Activated CD4-positive, alpha-beta T cell treated with anti-CD3 and anti-CD28 coated beads, Interleukin-10, Interleukin-2, amounts not matched to agents 100 ng/mL and 50 ng/mL, durations not matched to agents 16 hours and 8 hours (primary cell): ENCODE results near the gene SCFD2.

Source experiments
- DNase-seq: peaks from one replicate; pipeline ENCODE4 v3.0.0-alpha.2; 2020

The SCFD2 gene

DNA sequence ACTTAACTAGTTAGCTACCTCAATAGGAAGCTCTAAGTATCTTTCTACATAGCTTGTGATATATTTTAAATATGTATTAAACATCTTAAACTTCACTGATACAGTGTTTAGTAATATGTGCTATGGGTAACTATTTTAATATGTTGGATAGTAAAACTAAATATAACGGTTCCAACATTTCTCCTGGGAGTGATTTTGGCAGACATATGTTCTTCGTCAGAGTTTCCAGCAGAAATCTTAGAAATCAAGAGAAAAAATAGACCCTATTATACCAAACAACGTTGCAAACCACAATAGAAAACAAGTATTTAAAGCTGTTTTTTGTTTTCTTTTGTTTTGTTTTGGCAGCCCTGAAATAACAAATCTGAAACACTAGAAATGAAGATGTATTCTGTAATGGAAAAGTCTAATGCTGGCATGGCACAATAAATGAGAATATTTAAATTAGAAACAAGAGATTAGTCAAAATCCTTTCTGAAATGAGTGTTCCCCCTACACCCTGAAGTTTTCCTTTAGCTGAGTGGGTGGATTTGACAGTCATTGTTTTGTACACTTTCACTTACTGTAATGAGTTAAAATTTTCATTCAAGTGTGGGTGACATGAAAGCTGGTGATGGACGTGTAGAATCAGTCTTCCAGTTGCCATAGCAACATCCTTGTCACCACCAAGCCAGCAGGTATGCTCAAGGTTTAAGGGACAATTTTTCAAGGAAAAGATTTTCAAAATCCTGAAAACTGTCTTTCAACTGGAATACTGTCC lies 233.5 kb downstream of the SCFD2 start:
- DNase-seq = peak; percentile 75

DNA sequence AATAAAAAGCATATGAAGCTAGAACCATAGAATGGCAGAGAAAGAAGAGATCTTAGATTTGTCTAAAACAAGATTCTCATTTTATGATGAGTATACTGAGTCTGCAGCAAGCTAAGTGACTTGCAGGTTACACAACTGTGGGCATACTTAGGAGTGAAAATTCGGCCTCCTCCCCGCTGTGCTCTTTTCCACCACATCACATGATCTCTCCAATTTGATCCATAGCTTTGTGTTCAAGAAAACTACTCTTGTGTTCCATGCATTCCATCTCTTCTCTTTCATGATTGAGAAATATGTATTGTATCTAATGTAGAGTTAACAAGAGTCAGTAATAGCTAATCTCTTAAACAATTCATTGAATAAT lies 234.3 kb downstream of the SCFD2 start:
- no peak for DNase-seq

DNA sequence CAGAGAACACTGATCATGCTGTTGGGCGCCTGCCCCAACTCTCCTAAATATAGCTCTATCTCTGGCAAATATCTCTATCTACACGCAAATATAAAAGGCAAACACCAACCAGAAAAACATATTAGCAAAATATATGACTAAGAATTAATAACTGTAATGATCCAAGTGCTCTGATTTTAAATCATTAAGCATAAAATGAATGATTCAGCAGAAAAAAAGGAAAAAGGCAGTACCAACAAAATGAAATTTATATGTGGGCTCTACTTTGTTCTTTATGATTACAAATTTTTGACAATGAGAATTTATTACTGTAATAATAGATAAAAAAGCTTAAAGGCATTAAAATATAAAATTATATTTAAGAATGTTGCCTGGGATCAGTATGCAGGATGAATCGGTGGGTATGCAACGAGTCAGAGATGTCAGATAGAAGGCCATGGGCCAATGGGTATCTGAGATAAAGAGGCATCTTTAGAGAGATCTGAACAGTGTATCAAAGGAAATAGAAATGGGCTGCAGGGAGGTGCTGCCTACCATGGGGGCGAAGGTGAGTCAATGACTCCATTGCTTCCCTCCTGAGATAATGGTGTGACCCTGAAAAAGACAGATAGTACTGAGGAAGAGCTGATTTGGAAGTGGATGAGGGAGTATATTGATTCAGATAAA lies 234.8 kb downstream of the SCFD2 start:
- no peak for DNase-seq

DNA sequence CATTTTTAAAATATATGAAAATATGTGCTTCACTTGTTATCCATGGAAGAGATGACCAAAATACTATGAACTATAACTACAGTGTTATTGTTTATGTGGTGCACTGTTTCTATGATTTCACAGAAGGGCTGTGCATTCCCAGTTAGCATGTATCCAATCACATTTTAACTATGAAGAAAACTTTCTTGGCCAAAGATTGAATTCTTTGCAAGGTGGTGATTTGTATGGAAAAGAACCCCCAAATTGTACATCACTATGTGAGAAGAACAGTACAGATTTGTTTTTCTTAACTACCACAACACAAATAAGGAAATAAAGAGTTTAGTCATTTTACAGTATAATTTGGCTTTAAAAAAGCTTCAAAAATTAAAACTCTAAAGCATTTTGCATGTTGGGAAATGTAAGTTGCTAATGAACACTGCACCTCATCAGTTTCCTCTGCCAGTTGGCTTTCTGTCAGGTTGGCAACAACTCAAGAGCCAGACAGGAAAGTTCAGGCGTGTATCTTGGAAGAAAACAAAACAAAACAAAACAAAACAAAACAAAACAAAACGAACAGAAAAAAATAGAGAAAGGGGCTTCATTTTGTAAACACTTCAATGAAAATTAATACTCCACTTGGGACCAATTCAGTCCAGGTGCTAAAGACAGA lies 237.0 kb downstream of the SCFD2 start:
- no peak for DNase-seq

DNA sequence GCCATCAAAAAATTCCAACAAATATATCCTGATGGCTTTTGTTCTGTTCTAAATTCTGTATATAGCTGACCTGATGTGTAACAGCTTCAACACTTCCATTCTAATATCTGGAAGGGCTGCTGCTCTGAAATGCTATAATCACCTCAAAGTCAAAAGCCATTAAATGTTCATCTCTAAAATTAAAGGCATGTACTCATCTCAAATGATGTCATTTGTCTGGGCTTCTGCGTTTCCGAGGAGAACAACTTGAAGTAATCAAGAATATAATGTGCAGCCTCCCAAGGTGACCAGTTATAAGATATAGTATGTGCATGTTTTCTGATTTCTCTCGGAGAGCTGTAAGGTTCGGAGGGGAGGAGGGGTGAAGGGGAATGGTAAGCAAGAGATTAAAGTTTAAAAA lies 237.6 kb downstream of the SCFD2 start:
- DNase-seq = no peak

DNA sequence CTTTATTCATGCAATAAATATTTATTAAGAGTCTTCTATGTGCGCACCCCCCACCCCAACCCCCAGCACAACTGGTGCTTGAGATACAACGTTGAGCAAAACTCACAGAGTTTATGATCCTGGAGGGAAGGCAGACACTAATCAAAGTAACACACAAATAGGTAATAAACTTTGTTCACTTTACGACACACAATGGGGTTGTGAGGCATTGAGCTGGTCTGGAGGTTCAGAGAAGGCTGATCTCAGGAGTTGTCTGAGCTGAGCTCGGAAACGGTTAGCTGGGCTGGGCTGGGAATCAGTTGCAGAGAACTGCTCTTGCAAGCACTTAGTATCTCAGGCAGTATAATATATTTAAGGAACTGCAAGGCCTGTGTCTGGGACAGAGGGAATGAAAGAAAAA lies 238.5 kb downstream of the SCFD2 start:
- DNase-seq = no peak

DNA sequence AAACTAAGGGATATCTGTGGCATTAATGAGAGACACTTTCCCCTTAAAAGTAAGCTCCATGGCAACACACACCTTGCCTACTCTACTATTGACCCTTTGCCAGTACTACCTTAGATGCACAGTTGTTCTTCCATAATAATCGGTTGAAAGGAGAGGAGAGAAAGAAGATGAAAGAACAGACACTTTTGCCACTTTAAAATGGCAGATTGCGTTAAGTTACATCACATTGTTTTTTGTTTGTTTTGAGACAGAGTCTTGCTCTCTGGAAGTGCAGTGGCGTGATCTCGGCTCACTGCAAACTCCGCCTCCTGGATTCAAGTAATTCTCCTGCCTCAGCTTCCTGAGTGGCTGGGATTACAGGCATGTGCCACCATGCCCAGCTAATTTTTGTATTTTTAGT lies 239.8 kb downstream of the SCFD2 start:
- DNase-seq = no peak

DNA sequence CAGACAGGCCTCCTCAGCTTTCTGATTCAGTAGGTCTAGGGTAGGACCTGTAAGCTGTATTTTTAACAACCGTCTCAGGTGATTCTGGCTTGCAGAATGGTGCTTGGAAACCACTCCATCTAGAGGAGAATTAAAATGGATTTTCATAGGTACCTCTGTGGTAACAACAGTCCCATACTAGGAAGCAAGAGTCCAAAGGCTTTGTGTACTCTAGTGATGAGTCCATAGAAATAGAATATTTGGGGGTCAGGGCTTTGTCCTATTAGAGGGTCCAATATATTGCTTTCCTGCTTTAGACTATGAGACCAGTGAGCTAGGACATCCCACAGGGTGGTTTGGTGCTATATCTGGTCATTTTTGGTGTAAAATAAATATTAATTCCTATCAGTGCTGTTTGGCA lies 242.0 kb downstream of the SCFD2 start:
- no peak for DNase-seq

DNA sequence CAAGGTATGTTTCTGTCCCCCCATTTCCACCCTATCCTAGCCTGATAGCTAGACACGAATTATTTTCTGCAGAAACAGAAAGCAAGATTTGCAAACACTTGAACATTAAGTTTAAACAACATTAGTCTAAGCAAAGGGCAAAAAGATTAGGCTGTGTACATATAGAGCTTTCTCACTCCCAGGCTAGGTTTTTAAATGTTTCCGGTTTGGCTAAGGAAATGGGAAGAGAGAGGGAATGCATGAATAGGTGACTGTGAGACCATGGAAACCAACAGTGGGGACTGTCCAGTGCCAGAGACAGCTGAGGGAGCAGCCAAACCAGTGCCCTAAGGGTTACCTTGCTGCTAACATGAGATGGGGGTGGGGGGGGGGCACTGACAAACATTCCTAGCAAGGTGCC lies 242.7 kb downstream of the SCFD2 start:
- no peak for DNase-seq

DNA sequence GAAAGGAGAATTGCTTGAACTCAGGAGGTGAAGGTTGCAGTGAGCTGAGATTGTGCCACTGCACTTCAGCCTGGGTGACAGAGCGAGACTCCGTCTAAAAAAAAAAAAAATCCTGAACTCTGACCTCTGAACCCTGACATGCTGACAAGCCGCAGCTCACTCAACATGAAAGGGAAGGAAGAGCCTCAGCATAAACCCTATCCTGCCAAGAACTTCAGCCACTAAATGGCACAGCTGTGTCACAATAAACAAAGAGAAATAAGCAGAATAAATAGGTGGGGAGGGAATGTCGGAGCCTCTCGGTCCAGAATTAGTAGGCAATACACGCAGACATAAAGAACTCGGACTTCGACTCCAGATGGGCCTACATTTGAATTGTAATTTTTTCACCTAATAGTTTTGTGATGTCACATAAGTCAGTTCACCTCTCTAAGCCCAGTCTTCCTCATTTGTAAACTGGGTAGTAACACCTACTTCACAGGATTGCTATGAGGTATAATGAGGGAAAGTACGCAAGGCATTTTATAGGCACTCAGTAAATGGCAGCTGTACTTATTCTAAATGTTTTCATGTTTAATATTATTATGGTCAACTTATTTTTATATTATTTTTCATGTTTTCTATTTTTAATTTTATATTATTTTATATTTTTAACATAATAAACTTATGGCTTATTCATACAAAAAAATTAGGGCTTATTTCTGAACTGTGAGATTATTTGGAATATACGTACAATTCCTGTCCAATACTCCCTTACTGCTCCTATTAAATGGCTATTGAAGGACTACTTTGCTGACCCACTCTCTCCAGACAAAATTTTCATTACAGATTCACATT lies 243.4 kb downstream of the SCFD2 start:
- no peak for DNase-seq

DNA sequence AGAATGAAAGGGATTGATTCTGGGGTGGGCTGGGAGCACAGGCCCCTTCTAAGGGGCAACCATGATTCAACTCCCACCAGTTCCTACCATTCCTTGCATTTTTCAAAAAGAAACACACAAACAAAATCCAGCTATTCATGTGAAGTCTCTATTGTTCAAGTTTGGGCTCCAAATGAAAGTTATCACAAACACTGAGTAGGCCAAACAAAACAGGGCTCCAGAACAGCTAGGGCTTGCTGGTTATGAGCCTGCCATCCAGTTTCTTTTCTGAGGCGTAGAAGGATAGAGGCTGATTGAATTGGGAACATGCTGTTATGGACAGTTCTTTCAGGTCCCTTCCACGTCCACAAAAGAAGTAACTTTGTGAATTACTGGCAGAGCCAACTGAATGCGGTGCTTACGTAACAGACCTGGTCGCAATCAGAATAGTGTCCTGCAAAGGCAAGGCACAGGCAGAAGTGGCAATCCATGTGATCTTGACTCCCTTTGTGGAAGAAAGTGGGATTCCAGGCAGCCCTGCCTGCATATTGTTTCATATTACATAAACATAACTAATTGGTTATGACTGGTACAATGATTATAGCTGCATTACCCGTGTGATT lies 244.5 kb downstream of the SCFD2 start:
- DNase-seq = no peak

DNA sequence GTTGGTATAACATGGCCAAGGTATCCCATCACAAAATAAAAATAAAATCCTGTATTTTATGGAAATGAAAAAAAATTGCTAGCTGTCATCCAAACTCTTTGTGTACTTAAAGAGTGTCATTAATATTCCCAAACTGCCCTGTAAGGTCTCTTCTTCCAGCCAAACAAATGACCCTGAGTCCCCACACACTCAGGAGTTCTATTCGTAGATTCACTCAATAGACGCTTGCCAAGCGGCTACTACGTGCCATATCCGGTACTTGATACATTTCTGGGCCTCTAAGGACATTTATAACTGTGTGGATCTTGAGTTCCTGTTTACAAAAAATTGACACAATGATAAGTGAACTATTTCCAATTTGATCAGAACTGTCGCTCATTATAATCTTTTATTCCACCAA lies 245.1 kb downstream of the SCFD2 start:
- no peak for DNase-seq

DNA sequence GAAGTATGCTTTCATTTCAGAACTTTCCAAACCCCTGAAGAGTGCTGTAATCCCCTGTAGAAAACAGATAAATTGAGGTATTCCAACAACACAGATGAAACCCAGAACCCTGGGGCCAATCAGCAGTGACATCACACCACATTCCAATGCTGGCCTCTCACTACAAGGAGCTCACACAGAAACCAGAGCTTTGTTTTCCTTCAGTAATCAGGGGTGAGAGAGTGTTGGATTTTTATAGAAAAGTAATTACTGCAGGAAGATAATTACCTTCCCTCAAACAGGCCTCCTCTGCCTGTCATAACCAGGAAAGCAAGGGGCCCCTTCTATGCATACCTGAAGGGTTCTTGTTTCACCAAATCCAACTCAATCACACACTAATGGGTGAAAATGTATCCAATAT lies 246.2 kb downstream of the SCFD2 start:
- DNase-seq = no peak

DNA sequence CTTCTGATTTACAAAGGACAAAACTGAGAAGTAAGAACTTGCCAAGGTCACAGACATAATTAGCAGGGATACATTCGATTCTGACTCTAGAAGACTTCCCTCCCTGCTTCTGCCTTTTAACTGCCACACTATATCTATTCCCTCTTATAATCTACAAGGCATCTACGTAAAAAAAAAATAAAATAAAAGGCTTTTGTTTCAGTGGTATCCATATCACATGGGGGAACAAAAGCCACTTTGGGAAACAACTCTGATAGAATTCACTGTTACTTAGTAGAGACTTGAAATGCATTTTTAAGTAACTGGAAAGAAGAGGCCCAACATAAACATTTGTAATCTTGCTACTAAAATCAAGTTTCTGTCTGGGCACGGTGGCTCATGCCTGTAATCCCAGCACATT lies 247.2 kb downstream of the SCFD2 start:
- DNase-seq = no peak

DNA sequence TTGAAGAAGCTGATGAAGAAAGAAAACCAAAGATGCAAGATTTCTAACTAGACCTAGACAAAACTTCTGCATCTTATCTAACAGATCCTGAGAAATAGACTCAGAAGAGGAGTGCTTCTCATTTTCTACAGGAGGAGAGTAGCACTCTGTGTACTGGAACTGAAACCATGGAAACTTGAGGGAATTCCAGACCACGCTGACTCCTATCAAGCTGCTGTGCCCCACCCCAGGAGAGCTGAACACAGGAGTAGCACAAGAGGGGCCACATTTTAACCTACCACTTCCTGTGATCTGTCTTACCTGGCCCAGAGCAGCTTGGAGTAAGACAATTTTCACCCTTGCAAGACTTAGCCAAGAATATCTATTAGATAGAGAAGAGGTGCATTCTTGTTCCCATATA lies 248.9 kb downstream of the SCFD2 start:
- no peak for DNase-seq

DNA sequence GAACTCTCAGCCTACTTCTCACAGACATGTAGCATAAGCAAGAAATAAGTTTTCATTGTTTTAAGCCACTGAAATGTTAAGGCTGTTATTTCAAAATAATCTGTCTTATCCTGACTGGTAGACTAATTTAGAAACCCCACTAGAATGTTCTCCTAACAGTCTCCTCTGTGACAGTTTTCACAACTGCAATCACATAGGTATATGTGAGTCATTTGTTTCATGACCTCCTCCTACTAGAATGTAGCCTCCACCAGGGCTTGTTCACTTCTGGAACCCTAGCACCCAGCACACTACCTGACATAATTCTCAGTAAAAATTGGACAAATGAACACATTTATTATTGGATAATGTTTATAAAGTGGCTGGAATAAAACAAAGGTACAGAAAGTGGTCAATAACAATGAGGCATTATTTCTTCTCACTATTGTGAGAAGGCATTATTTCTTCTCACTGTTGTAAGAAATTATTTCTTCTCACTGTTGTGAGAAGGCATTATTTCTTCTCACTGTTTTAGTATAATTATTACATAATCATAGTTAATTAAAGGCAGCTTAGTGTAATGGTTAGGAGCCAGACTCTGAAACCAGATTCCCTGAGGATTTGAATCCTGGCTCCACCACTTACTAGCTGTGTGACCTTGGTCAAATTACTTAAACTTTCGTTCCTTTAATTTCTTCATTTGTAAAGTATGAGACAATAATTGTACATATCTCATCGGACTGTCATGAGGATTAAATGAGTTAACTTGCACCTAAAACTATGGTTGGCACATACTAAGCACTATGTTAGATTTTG lies 252.2 kb downstream of the SCFD2 start:
- peak; percentile 76 for DNase-seq

DNA sequence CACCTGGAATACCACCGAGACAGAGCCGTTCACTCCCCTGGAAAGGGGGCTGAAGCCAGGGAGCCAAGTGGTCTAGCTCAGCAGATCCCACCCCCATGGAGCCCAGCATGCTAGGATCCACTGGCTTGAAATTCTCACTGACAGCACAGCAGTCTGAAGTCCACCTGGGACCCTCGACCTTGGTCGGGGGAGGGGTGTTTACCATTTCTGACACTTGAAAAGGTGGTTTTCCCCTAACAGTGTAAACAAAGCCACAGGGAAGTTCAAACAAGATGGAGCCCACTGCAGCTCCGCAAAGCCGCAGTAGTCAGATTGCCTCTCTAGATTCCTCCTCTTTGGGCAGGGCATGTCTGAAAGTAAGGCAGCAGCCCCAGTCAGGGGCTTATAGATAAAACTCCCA lies 260.5 kb downstream of the SCFD2 start:
- DNase-seq = no peak

DNA sequence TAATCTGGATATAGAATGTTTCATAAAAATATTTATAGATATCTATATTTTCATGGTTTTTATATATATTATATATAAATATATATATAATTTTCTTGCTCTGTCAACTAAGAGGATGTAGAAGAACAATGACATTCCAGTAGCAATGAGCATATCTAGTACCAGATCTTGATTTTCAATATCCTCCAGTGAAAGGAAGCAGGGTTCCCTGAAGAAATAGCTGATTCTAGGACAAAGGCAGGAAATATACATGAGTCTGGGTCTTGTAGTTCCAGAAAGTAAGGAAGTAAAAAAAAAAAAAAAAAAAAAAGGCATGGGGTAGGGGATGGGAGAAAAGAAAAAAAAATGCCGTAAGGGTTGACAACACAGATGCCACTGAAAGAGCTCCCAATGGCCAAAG lies 262.4 kb downstream of the SCFD2 start:
- DNase-seq = no peak

DNA sequence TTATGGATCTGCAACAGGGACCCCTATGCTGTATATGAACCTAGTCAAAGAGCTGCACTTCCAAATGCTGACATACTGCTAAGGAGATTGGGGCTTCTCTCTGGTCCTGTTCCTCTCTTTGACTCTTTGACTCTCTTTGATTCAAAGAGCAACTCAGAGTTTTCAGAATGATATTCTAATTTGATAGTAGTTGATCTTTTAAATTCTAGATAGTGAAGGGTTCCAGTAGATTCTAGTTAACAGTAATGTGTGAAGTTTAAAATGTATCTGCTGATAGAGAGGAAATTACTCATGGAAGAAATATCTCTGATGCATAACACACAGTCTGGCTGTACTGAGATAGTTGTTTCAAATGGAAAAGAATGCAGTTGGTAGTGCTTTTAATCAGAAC lies 264.7 kb downstream of the SCFD2 start:
- DNase-seq = peak; percentile 12

DNA sequence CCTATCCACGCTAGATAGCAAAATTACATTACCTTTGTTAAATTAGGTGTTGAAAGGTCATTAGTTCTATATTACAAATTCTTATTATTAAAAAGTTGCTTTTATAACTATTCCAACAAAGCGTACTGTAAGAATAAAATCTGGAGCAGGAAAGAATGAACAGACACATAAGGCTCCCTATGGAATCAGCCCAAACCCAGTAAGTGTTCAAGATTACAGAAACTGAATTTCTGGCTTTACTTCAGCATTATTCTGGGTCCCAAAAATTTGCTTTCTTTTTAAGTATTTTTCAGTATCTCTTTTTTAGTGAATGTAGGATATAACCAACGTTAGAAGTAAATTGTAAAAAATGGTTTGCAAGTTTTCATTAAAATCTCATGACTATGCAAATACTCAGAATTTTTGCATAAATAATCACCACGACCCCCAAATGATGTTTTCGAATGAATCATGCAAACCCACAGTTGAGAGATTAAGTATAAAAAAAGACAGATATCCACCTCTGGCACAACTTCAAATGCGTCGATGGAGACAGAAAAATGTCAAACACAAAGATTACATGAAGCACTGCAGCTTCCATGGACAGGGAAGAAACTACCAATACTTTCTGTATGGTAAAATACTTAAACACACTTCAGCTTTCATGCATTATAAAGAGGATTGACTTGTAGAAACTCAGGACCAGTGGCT lies 265.2 kb downstream of the SCFD2 start:
- DNase-seq = no peak

DNA sequence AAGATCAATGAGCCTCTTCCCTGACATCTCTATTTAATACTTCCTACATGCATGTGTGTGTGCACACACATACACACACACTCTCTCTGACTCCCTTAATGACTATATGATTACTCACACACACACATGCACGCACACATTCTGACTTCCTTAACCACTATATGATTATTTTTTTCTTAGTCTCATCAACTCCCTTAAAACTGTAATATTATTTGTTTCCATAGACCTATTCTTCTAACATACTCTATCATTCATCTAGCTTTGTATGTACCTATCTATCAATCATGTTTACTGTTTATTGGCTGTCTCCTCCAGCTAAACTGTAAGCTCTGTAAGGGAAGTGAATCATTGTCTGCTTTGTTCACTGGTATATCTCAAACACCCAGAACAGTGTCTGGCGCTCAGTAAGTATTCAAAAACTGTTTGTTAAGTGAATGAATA lies 267.2 kb downstream of the SCFD2 start:
- DNase-seq = no peak

DNA sequence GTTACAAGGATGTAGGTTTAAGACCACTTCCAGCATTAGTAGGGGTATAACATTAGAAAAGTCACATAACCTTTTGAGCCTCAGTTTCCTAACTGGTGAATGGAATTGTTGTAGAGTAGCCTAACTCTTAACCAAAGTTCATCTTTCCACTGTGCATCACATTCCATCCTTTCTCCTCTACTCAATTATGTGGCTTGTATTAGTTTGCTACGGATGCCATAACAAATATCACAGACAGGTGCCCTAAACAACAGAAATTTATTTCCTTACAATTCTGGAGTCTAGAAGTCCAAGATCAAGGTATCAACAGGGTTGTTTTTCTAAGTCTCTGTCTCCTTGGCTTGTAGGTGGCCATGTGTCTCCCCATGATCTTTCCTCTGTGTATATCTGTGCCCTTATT lies 271.8 kb downstream of the SCFD2 start:
- no peak for DNase-seq
